Smooth muscle cell (in vitro differentiated cells): ENCODE results near the gene IGF1R. TPM values are rescaled to one million over a fixed set of nuclear protein-coding genes. Genes with fewer than 3 reads are reported as not detected.

Experiments used
- DNase-seq: peaks from one replicate; lab custom pipeline; 2025; ENCODE audit not compliant: unreplicated experiment; lab: John Stamatoyannopoulos, UW
- H2AFZ ChIP-seq: fragments of 200-600 bp; sonication (generic); 2 replicates; pipeline ENCODE4 v1.6.0; 2016; ENCODE audit warnings: antibody characterized with exemption, low read depth, mild to moderate bottlenecking
- H3F3A ChIP-seq: fragments of 200-600 bp; sonication (generic); 2 replicates; pipeline ENCODE4 v1.6.0; 2017; ENCODE audit warnings: antibody characterized with exemption, low read depth
- H3K27ac ChIP-seq: fragments of 200-600 bp; sonication (generic); 2 replicates; pipeline ENCODE4 v1.5.1; 2016; ENCODE audit warnings: low read depth, mild to moderate bottlenecking
- H3K27me3 ChIP-seq: fragments of 200-600 bp; sonication (generic); 2 replicates; pipeline ENCODE4 v1.6.1; 2016; ENCODE audit warnings: low read depth, mild to moderate bottlenecking
- H3K36me3 ChIP-seq: fragments of 200-600 bp; sonication (generic); 2 replicates; pipeline ENCODE4 v1.5.1; 2016; ENCODE audit warnings: low read depth
- H3K4me1 ChIP-seq: fragments of 200-600 bp; sonication (generic); 2 replicates; pipeline ENCODE4 v1.5.1; 2016; ENCODE audit warnings: low read depth
- H3K4me2 ChIP-seq: fragments of 200-600 bp; sonication (generic); 2 replicates; pipeline ENCODE4 v1.6.0; 2016; ENCODE audit warnings: mild to moderate bottlenecking
- H3K4me3 ChIP-seq: fragments of 200-600 bp; sonication (generic); 2 replicates; pipeline ENCODE4 v1.5.1; 2016; ENCODE audit warnings: mild to moderate bottlenecking
- H3K79me2 ChIP-seq: fragments of 200-600 bp; sonication (generic); 2 replicates; pipeline ENCODE4 v1.6.0; 2016; ENCODE audit warnings: low read depth, mild to moderate bottlenecking
- H3K9ac ChIP-seq: fragments of 200-600 bp; sonication (generic); 2 replicates; pipeline ENCODE4 v1.6.0; 2016; ENCODE audit warnings: low read depth
- H3K9me3 ChIP-seq: fragments of 200-600 bp; sonication (generic); replicated peaks from 2 replicates; pipeline ENCODE4 v1.5.1; 2016; ENCODE audit warnings: low read depth
- H4K20me1 ChIP-seq: fragments of 200-600 bp; sonication (generic); 2 replicates; pipeline ENCODE4 v1.6.0; 2016; ENCODE audit warnings: low read depth
- CTCF ChIP-seq: fragments of 200-600 bp; sonication (generic); IDR thresholded peaks from 2 replicates; pipeline ENCODE4 v1.5.1; 2017; ENCODE audit warnings: borderline replicate concordance, mild to moderate bottlenecking, antibody characterized with exemption; ENCODE audit not compliant: insufficient read depth, poor library complexity, severe bottlenecking
- WGBS: methylation state at CpG from one replicate; pipeline ENCODE4 v1.1.7; 2016; ENCODE audit warnings: low lambda C conversion rate; 5-methylcytosine and 5-hydroxymethylcytosine counted together
- polyA plus RNA-seq: library from polyadenylated mRNA; unstranded; fragments of >200 nt; fragmentation: Nextera tagmentation; extraction: Ambion mirVana; gene quantifications from 2 replicates; pipeline ENCODE4 v1.2.1, GENCODE V29; 2016
- total RNA-seq: library from RNA; depleted of rRNA; stranded (reverse); fragments of >200 nt; gene quantifications from 2 replicates; pipeline ENCODE4 v1.2.3, GENCODE V29; 2014

IGF1R gene
- total and polyA plus RNA-seq, 2 experiments from 2014 or later = 14.0 to 70.2 TPM

GRCh38 chr15:98889930-98890695 is 241.8 kb downstream of the IGF1R start:
- Histone ChIP-seq H3K4me3 (no peak overlapping the region), H3K9ac (peak overlapping the region; percentile 94), H3K36me3 (no peaks in the 10 kb centered on the region), H2AFZ (no peak overlapping the region), H3K4me2 (peak overlapping the region; percentile 60), H3F3A (peaks cover 14% of the 10 kb centered on the region), H3K79me2 (peaks cover 76% of the 10 kb centered on the region), H3K27ac (peak overlapping the region; percentile 99), H3K4me1 (peaks cover 7% of the 10 kb centered on the region), H3K27me3 (no peaks in the 10 kb centered on the region), H3K9me3 (no peaks in the 10 kb centered on the region), H4K20me1 (no peaks in the 10 kb centered on the region)
- WGBS = 30% methylated on average over 12 of the region's 12 CpGs
- DNase-seq = no peak
- no peak for TF ChIP-seq CTCF

- Histone ChIP-seq H3F3A (peaks cover 25% of the 10 kb centered on the region), H2AFZ (no peak overlapping the region), H3K4me3 (no peak overlapping the region), H3K27me3 (no peaks in the 10 kb centered on the region), H4K20me1 (no peaks in the 10 kb centered on the region), H3K9ac (peak overlapping the region; percentile 94), H3K4me2 (no peak overlapping the region), H3K36me3 (no peaks in the 10 kb centered on the region), H3K79me2 (peaks cover 64% of the 10 kb centered on the region), H3K27ac (peak overlapping the region; percentile 99), H3K4me1 (peaks cover 14% of the 10 kb centered on the region), H3K9me3 (no peaks in the 10 kb centered on the region)
- no peak for DNase-seq
- WGBS = 98% methylated on average over 31 of the region's 31 CpGs
- TF ChIP-seq CTCF = no peak
Observed at GRCh38 chr15:98891301-98891700, 243.0 kb downstream of the IGF1R start.

GRCh38 chr15:98893401-98893800 is 245.1 kb downstream of the IGF1R start:
- H3K9me3 ChIP-seq = no peaks in the 10 kb centered on the region
- no peak overlapping the region for H2AFZ ChIP-seq
- no peak for DNase-seq
- H3F3A ChIP-seq = peaks cover 40% of the 10 kb centered on the region
- no peak overlapping the region for H3K9ac ChIP-seq
- no peak overlapping the region for H3K4me2 ChIP-seq
- H3K4me3 ChIP-seq = no peak overlapping the region
- no peaks in the 10 kb centered on the region for H3K36me3 ChIP-seq
- H3K27me3 ChIP-seq = no peaks in the 10 kb centered on the region
- peaks cover 43% of the 10 kb centered on the region for H3K79me2 ChIP-seq
- WGBS = 82% methylated on average over 6 of the region's 6 CpGs
- H4K20me1 ChIP-seq = no peaks in the 10 kb centered on the region
- H3K4me1 ChIP-seq = peaks cover 30% of the 10 kb centered on the region
- TF ChIP-seq CTCF = no peak
- H3K27ac ChIP-seq = peak overlapping the region; percentile 97

GRCh38 chr15:98894312-98894711 is 246.0 kb downstream of the IGF1R start:
- H3K4me1 ChIP-seq = peaks cover 39% of the 10 kb centered on the region
- WGBS = 98% methylated on average over 4 of the region's 4 CpGs
- no peak for DNase-seq
- H3K4me3 ChIP-seq = no peak overlapping the region
- H2AFZ ChIP-seq = no peak overlapping the region
- no peak for TF ChIP-seq CTCF
- H3F3A ChIP-seq = peaks cover 50% of the 10 kb centered on the region
- peak overlapping the region; percentile 97 for H3K27ac ChIP-seq
- no peaks in the 10 kb centered on the region for H3K36me3 ChIP-seq
- no peak overlapping the region for H3K9ac ChIP-seq
- no peaks in the 10 kb centered on the region for H4K20me1 ChIP-seq
- H3K79me2 ChIP-seq = peaks cover 34% of the 10 kb centered on the region
- H3K27me3 ChIP-seq = no peaks in the 10 kb centered on the region
- no peaks in the 10 kb centered on the region for H3K9me3 ChIP-seq
- H3K4me2 ChIP-seq = no peak overlapping the region
